ENCODE results near the gene MRPL52. TPM values are rescaled to one million over a fixed set of nuclear protein-coding genes. Genes with fewer than 3 reads are reported as not detected.
"Not testable (repeated sequence)": the region's sequence is repeated elsewhere in the genome, so short reads cannot be mapped to it uniquely, and the experiment has no call there.

MRPL52 gene
- total and polyA plus RNA-seq, 2 of the 13 experiments (the other 11 are each of a cell fraction or from before 2014, with no cell fraction given): 118 to 329 TPM

GRCh38 chr14:22860377-22860776, 30.7 kb downstream of the MRPL52 start:
- H3K4me1 ChIP-seq (ENCODE audit: insufficient read depth, low read length): peaks cover 29% of the 10 kb centered on the region
- H3K36me3 ChIP-seq (replicated peaks in 1 of 2; ENCODE audit: control insufficient read depth in 1 of 2, insufficient read depth in 2 of 2, low read length in 2 of 2); in situ Hi-C loops (cut with HindIII; ENCODE audit: extremely low pct_ligation_motif_present, low pct_unique_long_range_greater_than_20kb); H3K79me2 ChIP-seq (ENCODE audit: insufficient read depth, low read length); H3K27me3 ChIP-seq (ENCODE audit: control insufficient read depth in 1 of 2, insufficient read depth in 2 of 2, low read length in 2 of 2); DNase-seq (ENCODE audit: low spot score); H3K27ac ChIP-seq (ENCODE audit: extremely low read length, insufficient read depth, low read length); H3K9ac ChIP-seq (ENCODE audit: insufficient read depth, low read depth, low read length); FAIRE-seq; H3K9me3 ChIP-seq (ENCODE audit: low read length); H3K4me2 ChIP-seq (ENCODE audit: low read depth, low read length); H2AFZ ChIP-seq (ENCODE audit: low read length); H3K4me3 ChIP-seq (replicated peaks in 1 of 3; ENCODE audit: insufficient read depth in 1 of 3, low read depth in 2 of 3, low read length in 3 of 3); intact Hi-C loops (cut with micrococcal nuclease; ENCODE audit: unreplicated experiment); CTCF ChIA-PET (ENCODE audit: low intra/inter-chr PET ratio, low total read pairs); BruUV-seq (replicated peaks); ATAC-seq; H4K20me1 ChIP-seq (ENCODE audit: insufficient read depth, low read length): not testable (repeated sequence)
- TF ChIP-seq ZNF263 (CRISPR knock-in tag; IDR thresholded peaks at IDR 0.05) (0 out of 2 replicates have a peak, but pooled peaks have one; percentile 18), ZNF850 (CRISPR knock-in tag; conservative IDR thresholded peaks at IDR 0.05) (0 out of 2 replicates have a peak, but pooled peaks have one; percentile 23), PHF21A (CRISPR knock-in tag; IDR thresholded peaks at IDR 0.05) (0 out of 2 replicates have a peak, but pooled peaks have one; percentile 26), ZNF737 (CRISPR knock-in tag; IDR thresholded peaks at IDR 0.05; ENCODE audit: borderline replicate concordance) (0 out of 2 replicates have a peak, but pooled peaks have one; percentile 60)
- POLR2A ChIA-PET: interaction anchor here (0.7 to 3.8 kb wide), 4 partner anchors 11 to 94 kb away, joined by 3 to 14 read pairs (median 3); partner anchors contain the start of genes LRP10 and OXA1L
- 2% methylated on average over 3 of the region's 3 CpGs for WGBS (ENCODE audit: low lambda C conversion rate)

GRCh38 chr14:22861651-22862050, 32.0 kb downstream of the MRPL52 start:
- no peaks in the 10 kb centered on the region for H3K9me3 ChIP-seq (ENCODE audit: low read length)
- DNase-seq (ENCODE audit: low spot score): peak; percentile 41
- no peak overlapping the region for H3K9ac ChIP-seq (ENCODE audit: insufficient read depth, low read depth, low read length)
- no peak overlapping the region for H3K27ac ChIP-seq (ENCODE audit: extremely low read length, insufficient read depth, low read length)
- ChIA-PET CTCF (ENCODE audit: low intra/inter-chr PET ratio, low total read pairs) (interaction anchor here (1.1 kb wide), 1 partner anchor 305 kb away, joined by 3 read pairs; no protein-coding TSS in a partner anchor), POLR2A (interaction anchor here (1.5 to 3.8 kb wide), 2 partner anchors 10 to 31 kb away, joined by 3 to 14 read pairs; partner anchors contain the start of gene LRP10)
- peaks cover 26% of the 10 kb centered on the region for H3K4me1 ChIP-seq (ENCODE audit: insufficient read depth, low read length)
- H3K27me3 ChIP-seq (ENCODE audit: control insufficient read depth in 1 of 2, insufficient read depth in 2 of 2, low read length in 2 of 2): no peaks in the 10 kb centered on the region
- no peak overlapping the region for H3K4me3 ChIP-seq (replicated peaks in 1 of 3; ENCODE audit: insufficient read depth in 1 of 3, low read depth in 2 of 3, low read length in 3 of 3)
- H3K36me3 ChIP-seq (replicated peaks in 1 of 2; ENCODE audit: control insufficient read depth in 1 of 2, insufficient read depth in 2 of 2, low read length in 2 of 2): no peaks in the 10 kb centered on the region
- intact Hi-C loops (cut with micrococcal nuclease; ENCODE audit: unreplicated experiment): no loop called here
- ATAC-seq: peak; percentile 87
- in situ Hi-C loops (cut with HindIII; ENCODE audit: extremely low pct_ligation_motif_present, low pct_unique_long_range_greater_than_20kb): no loop called here
- no peak overlapping the region for H2AFZ ChIP-seq (ENCODE audit: low read length)
- FAIRE-seq: no peak
- no peak overlapping the region for H3K4me2 ChIP-seq (ENCODE audit: low read depth, low read length)
- H3K79me2 ChIP-seq (ENCODE audit: insufficient read depth, low read length): no peaks in the 10 kb centered on the region
- H4K20me1 ChIP-seq (ENCODE audit: insufficient read depth, low read length): no peaks in the 10 kb centered on the region
- BruUV-seq (replicated peaks): no TSS peak
- TF ChIP-seq ZNF124 (CRISPR knock-in tag; IDR thresholded peaks at IDR 0.05) (0 out of 2 replicates have a peak, but pooled peaks have one; percentile 35), TCF7 (IDR thresholded peaks at IDR 0.05; ENCODE audit: low read depth) (0 out of 2 replicates have a peak, but pooled peaks have one; percentile 10), RFXAP (CRISPR knock-in tag; IDR thresholded peaks at IDR 0.05; ENCODE audit: borderline replicate concordance) (peak; percentile 26; the same call in 1 of the 2 replicates), FOXA3 (CRISPR knock-in tag; IDR thresholded peaks at IDR 0.05) (0 out of 2 replicates have a peak, but pooled peaks have one; percentile 26), ZMYM4 (CRISPR knock-in tag; IDR thresholded peaks at IDR 0.05) (no peak), ZBTB20 (CRISPR knock-in tag; IDR thresholded peaks at IDR 0.05; ENCODE audit: borderline replicate concordance, low read depth) (no peak), MIXL1 (CRISPR knock-in tag; IDR thresholded peaks at IDR 0.05) (0 out of 2 replicates have a peak, but pooled peaks have one; percentile 11), ZNF652 (CRISPR knock-in tag; IDR thresholded peaks at IDR 0.05; ENCODE audit: borderline replicate concordance, low read depth) (0 out of 2 replicates have a peak, but pooled peaks have one; percentile 21), FOXP4 (CRISPR knock-in tag; IDR thresholded peaks at IDR 0.05) (0 out of 2 replicates have a peak, but pooled peaks have one; percentile 12), FOXP1 (IDR thresholded peaks at IDR 0.05) (no peak), FOXP1 (CRISPR knock-in tag; IDR thresholded peaks at IDR 0.05) (peak; percentile 56), FOXO1 (CRISPR knock-in tag; IDR thresholded peaks at IDR 0.05) (peak; percentile 40; the same call in 1 of the 2 replicates), RARA (CRISPR knock-in tag; IDR thresholded peaks at IDR 0.05) (0 out of 2 replicates have a peak, but pooled peaks have one; percentile 22), MAZ (IDR thresholded peaks at IDR 0.05; ENCODE audit: borderline replicate concordance, low read depth, low read length) (no peak), MAZ (CRISPR knock-in tag; IDR thresholded peaks at IDR 0.05; ENCODE audit: low read depth) (0 out of 2 replicates have a peak, but pooled peaks have one; percentile 0), ETV5 (CRISPR knock-in tag; IDR thresholded peaks at IDR 0.05; ENCODE audit: borderline replicate concordance) (peak; percentile 20; the same call in 1 of the 2 replicates)

Measured in HepG2 (cell line).